ENCODE measurements around the gene FNTB. TPM values are rescaled to one million over a fixed set of nuclear protein-coding genes. Genes with fewer than 3 reads are reported as not detected.

The FNTB gene
- total RNA-seq, 5 donors from 2014 or later (not counting 1 experiment from before 2014, with no cell fraction given) = 9.6 to 14.2 (median 10.4) TPM

DNA sequence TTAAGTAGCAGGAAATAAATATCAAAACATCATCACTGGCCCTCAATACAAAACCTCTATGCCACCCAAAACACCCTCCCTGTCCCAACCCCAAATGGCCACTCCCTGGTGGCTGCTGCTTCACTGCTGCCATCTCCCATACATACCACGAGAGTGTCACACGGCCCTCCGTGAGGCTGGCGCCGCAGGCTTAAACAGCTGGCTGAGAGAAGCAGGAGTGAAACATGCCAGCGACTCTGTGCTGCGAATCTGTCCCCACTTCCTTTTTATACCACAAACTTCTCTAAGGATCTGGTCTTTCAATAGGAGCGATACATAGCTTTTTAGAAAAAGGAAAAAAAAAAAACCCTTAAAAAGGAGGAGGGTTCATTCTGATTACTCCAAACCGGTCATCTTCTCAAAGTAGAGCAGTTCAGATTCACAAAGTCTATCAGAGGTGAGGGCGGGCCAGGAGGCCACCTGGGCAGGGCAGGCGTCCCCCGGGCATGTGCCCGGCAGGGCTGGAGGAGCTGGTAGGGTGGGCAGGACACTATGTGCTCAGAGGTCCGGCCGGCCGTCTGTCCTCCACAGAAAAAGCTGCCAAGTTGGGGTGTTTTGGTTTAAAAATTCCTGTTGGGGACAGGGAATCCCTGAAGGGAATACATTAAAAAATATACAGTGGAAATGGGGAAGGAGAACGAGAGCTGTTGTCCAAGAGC, 89.1 kb downstream of the FNTB start:
- no peak overlapping the region for H3K4me3 ChIP-seq (ENCODE audit: control insufficient read depth in 1 of 2, extremely low read depth in 1 of 2, low read length in 1 of 2)
- H3K27ac Mint-ChIP-seq = no peak overlapping the region
- CTCF ChIA-PET = no interaction called here
- no peaks in the 10 kb centered on the region for H3K9me3 ChIP-seq
- H3K36me3 Mint-ChIP-seq = peaks cover 64% of the 10 kb centered on the region
- H3K36me3 ChIP-seq (ENCODE audit: control insufficient read depth in 2 of 2, extremely low read depth in 1 of 2, insufficient read depth in 1 of 2, low read length in 1 of 2) = peaks cover 14 to 79% of the 10 kb centered on the region in 2 donors
- DNase-seq (no peak), ATAC-seq (replicated peaks in 1 of 4) (no peak)
- no peak overlapping the region for H3K4me3 Mint-ChIP-seq
- POLR2A ChIA-PET = interaction anchor here in 1 of 2 donors (0.7 kb wide), 1 partner anchor 78 kb away, joined by 3 read pairs; no protein-coding TSS in a partner anchor
- H3K27ac ChIP-seq (ENCODE audit: low read length) = no peak overlapping the region
- peaks cover 11 to 13% of the 10 kb centered on the region in 2 experiments for H3K4me1 ChIP-seq (ENCODE audit: control insufficient read depth in 1 of 2, extremely low read depth in 1 of 2, insufficient read depth in 2 of 2, low read length in 2 of 2)
- no peaks in the 10 kb centered on the region for H3K27me3 Mint-ChIP-seq
- H3K27me3 ChIP-seq (replicated peaks in 1 of 2; ENCODE audit: control insufficient read depth in 2 of 2, extremely low read depth in 1 of 2, insufficient read depth in 2 of 2, low read length in 1 of 2) = no peaks in the 10 kb centered on the region
- H3K4me1 Mint-ChIP-seq = peaks cover 43 to 53% (median 46%) of the 10 kb centered on the region in 3 donors
- H3K9me3 Mint-ChIP-seq = no peaks in the 10 kb centered on the region
- 92% methylated on average over 13 of the region's 17 CpGs for WGBS (ENCODE audit: insufficient coverage)

DNA sequence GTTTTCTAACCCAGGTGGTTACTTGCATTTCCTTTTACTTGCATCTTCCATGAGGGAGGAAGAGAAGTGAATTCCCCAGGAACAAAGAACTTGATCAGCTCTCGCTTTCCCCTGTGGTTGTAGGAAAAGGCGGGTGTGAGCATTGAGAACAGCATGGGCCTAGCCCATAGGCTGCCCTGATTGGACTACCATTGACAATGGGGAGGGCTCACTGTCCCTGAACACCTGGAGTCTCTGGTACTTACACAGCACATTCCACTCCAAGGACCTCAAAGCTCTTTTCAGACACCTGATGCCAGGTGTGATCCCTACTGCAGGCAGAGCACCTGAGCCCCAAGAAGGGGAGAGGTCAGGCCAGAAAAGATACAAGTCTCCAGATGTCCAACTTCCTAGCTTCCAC, 90.6 kb downstream of the FNTB start:
- POLR2A ChIA-PET = no interaction called here
- CTCF ChIA-PET = no interaction called here
- Histone ChIP-seq H3K9me3 (no peaks in the 10 kb centered on the region), H3K4me3 (ENCODE audit: control insufficient read depth in 1 of 2, extremely low read depth in 1 of 2, low read length in 1 of 2) (no peak overlapping the region), H3K27me3 (replicated peaks in 1 of 2; ENCODE audit: control insufficient read depth in 2 of 2, extremely low read depth in 1 of 2, insufficient read depth in 2 of 2, low read length in 1 of 2) (no peaks in the 10 kb centered on the region), H3K36me3 (ENCODE audit: control insufficient read depth in 2 of 2, extremely low read depth in 1 of 2, insufficient read depth in 1 of 2, low read length in 1 of 2) (peaks cover 14 to 94% of the 10 kb centered on the region in 2 donors), H3K27ac (ENCODE audit: low read length) (no peak overlapping the region), H3K4me1 (ENCODE audit: control insufficient read depth in 1 of 2, extremely low read depth in 1 of 2, insufficient read depth in 2 of 2, low read length in 2 of 2) (peaks cover 14 to 27% of the 10 kb centered on the region in 2 experiments)
- Mint-ChIP-seq H3K36me3 (peaks cover 78% of the 10 kb centered on the region), H3K9me3 (no peaks in the 10 kb centered on the region), H3K4me1 (peaks cover 58 to 69% (median 62%) of the 10 kb centered on the region in 3 donors), H3K4me3 (no peak overlapping the region), H3K27me3 (no peaks in the 10 kb centered on the region), H3K27ac (no peak overlapping the region)
- DNase-seq (no peak), ATAC-seq (replicated peaks in 1 of 4) (no peak)
- no CpG with 5 or more reads among the region's 2 CpGs for WGBS (ENCODE audit: insufficient coverage)

DNA sequence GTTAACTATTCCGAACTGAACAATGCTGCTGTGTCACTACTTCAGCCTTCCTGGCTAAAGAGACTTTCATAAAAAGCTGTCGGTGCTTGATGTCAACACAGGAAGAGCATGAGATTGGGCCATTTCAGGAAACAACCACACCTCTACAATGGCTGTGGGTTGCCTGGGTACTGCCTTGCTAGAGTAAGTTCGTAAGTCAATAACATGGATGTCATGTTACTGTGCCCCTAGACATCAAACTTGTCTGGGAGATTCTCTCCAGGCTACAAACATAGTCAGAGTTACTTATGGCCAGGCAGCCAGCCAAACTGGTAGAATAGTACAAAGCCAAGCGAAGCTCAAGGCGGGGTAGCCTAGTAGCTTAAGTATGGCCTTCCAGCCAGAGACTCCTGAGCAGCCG, 92.5 kb downstream of the FNTB start:
- ChIA-PET CTCF (no interaction called here), POLR2A (interaction anchor here in 1 of 2 donors (0.5 to 0.8 kb wide), 3 partner anchors 14 to 27 kb away, joined by 3 to 5 read pairs (median 3); no protein-coding TSS in a partner anchor)
- Histone ChIP-seq H3K27ac (ENCODE audit: low read length) (no peak overlapping the region), H3K4me1 (ENCODE audit: control insufficient read depth in 1 of 2, extremely low read depth in 1 of 2, insufficient read depth in 2 of 2, low read length in 2 of 2) (peaks cover 14 to 32% of the 10 kb centered on the region in 2 experiments), H3K4me3 (ENCODE audit: control insufficient read depth in 1 of 2, extremely low read depth in 1 of 2, low read length in 1 of 2) (no peak overlapping the region), H3K36me3 (ENCODE audit: control insufficient read depth in 2 of 2, extremely low read depth in 1 of 2, insufficient read depth in 1 of 2, low read length in 1 of 2) (peaks cover 14 to 93% of the 10 kb centered on the region in 2 donors), H3K9me3 (no peaks in the 10 kb centered on the region), H3K27me3 (replicated peaks in 1 of 2; ENCODE audit: control insufficient read depth in 2 of 2, extremely low read depth in 1 of 2, insufficient read depth in 2 of 2, low read length in 1 of 2) (no peaks in the 10 kb centered on the region)
- peak; percentile 48 to 72 (median 70) for ATAC-seq (replicated peaks in 1 of 4)
- Mint-ChIP-seq H3K4me3 (peak overlapping the region in 1 of 3 donors; percentile 32), H3K27me3 (no peaks in the 10 kb centered on the region), H3K27ac (peak overlapping the region; percentile 83 to 84), H3K36me3 (peaks cover 77% of the 10 kb centered on the region), H3K9me3 (no peaks in the 10 kb centered on the region), H3K4me1 (peaks cover 72 to 80% (median 74%) of the 10 kb centered on the region in 3 donors)
- DNase-seq = no peak
- WGBS (ENCODE audit: insufficient coverage) = 56% methylated on average over 3 of the region's 6 CpGs

DNA sequence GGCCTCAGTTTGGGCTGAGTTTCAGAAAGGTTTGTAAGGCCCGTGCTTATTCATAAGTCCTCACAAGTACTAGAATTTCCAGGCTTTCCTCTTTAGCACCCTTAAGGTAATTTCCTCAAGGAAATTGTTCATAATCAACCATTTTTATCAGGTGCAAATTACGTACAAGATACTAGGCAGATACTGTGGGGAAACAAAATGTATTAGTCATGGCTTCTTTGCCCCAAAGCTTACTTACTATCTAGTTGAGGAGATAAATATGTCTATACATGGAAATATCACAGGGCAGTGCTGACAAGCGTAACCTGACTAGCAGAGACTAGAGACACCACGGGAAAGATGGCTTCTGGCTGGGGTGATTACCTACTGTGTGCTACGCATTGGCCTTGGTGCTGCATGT, 93.1 kb downstream of the FNTB start:
- Mint-ChIP-seq H3K4me3 (peak overlapping the region in 1 of 3 donors; percentile 32), H3K4me1 (peaks cover 72 to 80% (median 73%) of the 10 kb centered on the region in 3 donors), H3K9me3 (no peaks in the 10 kb centered on the region), H3K27me3 (no peaks in the 10 kb centered on the region), H3K27ac (peak overlapping the region; percentile 83 to 84), H3K36me3 (peaks cover 75% of the 10 kb centered on the region)
- CTCF ChIA-PET = no interaction called here
- H3K4me3 ChIP-seq (ENCODE audit: control insufficient read depth in 1 of 2, extremely low read depth in 1 of 2, low read length in 1 of 2) = no peak overlapping the region
- WGBS (ENCODE audit: insufficient coverage) = 100% methylated on average over 3 of the region's 5 CpGs
- peaks cover 14 to 29% of the 10 kb centered on the region in 2 experiments for H3K4me1 ChIP-seq (ENCODE audit: control insufficient read depth in 1 of 2, extremely low read depth in 1 of 2, insufficient read depth in 2 of 2, low read length in 2 of 2)
- POLR2A ChIA-PET = interaction anchor here in 1 of 2 donors (0.7 kb wide), 1 partner anchor 19 kb away, joined by 3 read pairs; no protein-coding TSS in a partner anchor
- no peak overlapping the region for H3K27ac ChIP-seq (ENCODE audit: low read length)
- no peaks in the 10 kb centered on the region for H3K27me3 ChIP-seq (replicated peaks in 1 of 2; ENCODE audit: control insufficient read depth in 2 of 2, extremely low read depth in 1 of 2, insufficient read depth in 2 of 2, low read length in 1 of 2)
- no peak for ATAC-seq (replicated peaks in 1 of 4)
- no peaks in the 10 kb centered on the region for H3K9me3 ChIP-seq
- no peak for DNase-seq
- peaks cover 14 to 93% of the 10 kb centered on the region in 2 donors for H3K36me3 ChIP-seq (ENCODE audit: control insufficient read depth in 2 of 2, extremely low read depth in 1 of 2, insufficient read depth in 1 of 2, low read length in 1 of 2)

DNA sequence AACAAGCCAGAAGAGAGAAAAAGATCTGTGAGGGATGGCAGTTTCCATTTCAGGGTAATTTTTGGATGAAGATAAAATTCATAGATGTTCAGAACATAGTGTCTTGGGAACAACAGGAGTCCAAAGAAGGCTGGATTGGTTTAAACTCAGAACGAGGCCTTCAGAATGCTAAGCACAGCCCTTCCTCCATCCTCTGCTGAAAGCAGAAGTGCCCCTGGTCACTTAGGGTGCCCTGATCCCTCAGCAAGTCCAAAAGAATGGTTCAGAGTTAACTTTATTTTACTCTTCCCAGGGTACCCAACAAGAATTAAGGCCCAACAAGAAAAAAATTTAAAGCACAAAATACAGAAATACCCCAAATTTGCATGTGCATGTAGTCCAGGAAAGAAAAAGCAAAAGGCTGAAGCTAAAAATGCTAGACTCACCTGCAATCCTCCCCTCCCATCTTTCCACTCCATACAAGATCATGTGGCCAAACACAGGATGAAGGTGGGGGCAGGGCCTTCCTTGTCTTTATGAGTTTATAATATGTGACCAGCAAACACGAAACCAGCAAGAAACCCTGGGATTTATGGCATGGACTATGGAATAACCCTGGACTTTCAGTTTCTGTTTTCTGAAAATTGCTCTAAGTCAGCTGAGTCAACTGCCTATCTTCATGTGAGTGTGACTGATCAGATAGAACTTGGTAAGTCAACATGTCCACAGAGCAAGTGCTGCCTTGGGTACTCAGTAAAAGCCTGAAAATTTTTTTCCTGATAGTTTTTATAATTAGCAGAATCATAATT, 94.5 kb downstream of the FNTB start:
- H3K36me3 ChIP-seq (ENCODE audit: control insufficient read depth in 2 of 2, extremely low read depth in 1 of 2, insufficient read depth in 1 of 2, low read length in 1 of 2) = peaks cover 8 to 90% of the 10 kb centered on the region in 2 donors
- ATAC-seq (replicated peaks in 1 of 4) = no peak
- H3K27ac Mint-ChIP-seq = peak overlapping the region; percentile 28 to 66
- H3K4me3 Mint-ChIP-seq = peak overlapping the region in 1 of 3 donors; percentile 1
- H3K9me3 ChIP-seq = no peaks in the 10 kb centered on the region
- no peak for DNase-seq
- peaks cover 73 to 80% (median 74%) of the 10 kb centered on the region in 3 donors for H3K4me1 Mint-ChIP-seq
- WGBS (ENCODE audit: insufficient coverage) = 100% methylated on average over 1 of the region's 2 CpGs
- H3K9me3 Mint-ChIP-seq = peaks cover 0 to 2% (median 0%) of the 10 kb centered on the region in 3 donors
- ChIA-PET CTCF (interaction anchor here in 1 of 2 donors (0.8 kb wide), 1 partner anchor 17 kb away, joined by 3 read pairs; no protein-coding TSS in a partner anchor), POLR2A (interaction anchor here in 1 of 2 donors (0.6 kb wide), 1 partner anchor 42 kb away, joined by 6 read pairs; no protein-coding TSS in a partner anchor)
- H3K4me1 ChIP-seq (ENCODE audit: control insufficient read depth in 1 of 2, extremely low read depth in 1 of 2, insufficient read depth in 2 of 2, low read length in 2 of 2) = peaks cover 14 to 28% of the 10 kb centered on the region in 2 experiments
- H3K36me3 Mint-ChIP-seq = peaks cover 76% of the 10 kb centered on the region
- no peaks in the 10 kb centered on the region for H3K27me3 ChIP-seq (replicated peaks in 1 of 2; ENCODE audit: control insufficient read depth in 2 of 2, extremely low read depth in 1 of 2, insufficient read depth in 2 of 2, low read length in 1 of 2)
- no peaks in the 10 kb centered on the region for H3K27me3 Mint-ChIP-seq
- H3K27ac ChIP-seq (ENCODE audit: low read length) = no peak overlapping the region
- H3K4me3 ChIP-seq (ENCODE audit: control insufficient read depth in 1 of 2, extremely low read depth in 1 of 2, low read length in 1 of 2) = no peak overlapping the region

DNA sequence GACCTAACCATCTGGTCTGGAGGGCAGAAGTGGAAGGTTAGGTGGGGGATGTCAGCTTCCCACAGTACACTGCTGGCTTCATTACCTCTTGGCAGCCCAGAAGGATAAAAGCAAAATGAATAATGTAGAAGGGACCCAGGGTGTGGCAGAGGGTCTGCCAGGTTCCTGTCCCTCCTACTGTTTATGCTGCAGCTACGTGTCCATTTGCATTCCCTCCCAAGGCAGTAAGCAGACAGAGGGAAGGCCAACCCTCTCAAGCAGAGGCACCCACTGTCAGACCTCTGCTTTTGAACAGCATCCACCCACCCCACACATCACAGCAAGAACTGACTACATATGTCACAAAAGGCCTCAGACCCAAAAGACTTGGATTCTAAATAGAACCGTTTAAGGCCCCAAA, 96.2 kb downstream of the FNTB start:
- POLR2A ChIA-PET = interaction anchor here in 1 of 2 donors (1.0 to 1.7 kb wide), 2 partner anchors 9 to 15 kb away, joined by 4 to 5 read pairs; no protein-coding TSS in a partner anchor
- H3K4me3 ChIP-seq (ENCODE audit: control insufficient read depth in 1 of 2, extremely low read depth in 1 of 2, low read length in 1 of 2) = no peak overlapping the region
- peaks cover 14 to 35% of the 10 kb centered on the region in 2 experiments for H3K4me1 ChIP-seq (ENCODE audit: control insufficient read depth in 1 of 2, extremely low read depth in 1 of 2, insufficient read depth in 2 of 2, low read length in 2 of 2)
- DNase-seq (no peak), ATAC-seq (replicated peaks in 1 of 4) (no peak)
- H3K27me3 Mint-ChIP-seq = no peaks in the 10 kb centered on the region
- H3K36me3 Mint-ChIP-seq = peaks cover 82% of the 10 kb centered on the region
- WGBS (ENCODE audit: insufficient coverage) = 100% methylated on average over 1 of the region's 2 CpGs
- no peaks in the 10 kb centered on the region for H3K27me3 ChIP-seq (replicated peaks in 1 of 2; ENCODE audit: control insufficient read depth in 2 of 2, extremely low read depth in 1 of 2, insufficient read depth in 2 of 2, low read length in 1 of 2)
- H3K4me3 Mint-ChIP-seq = no peak overlapping the region
- CTCF ChIA-PET = interaction anchor here (0.7 to 0.8 kb wide), 2 partner anchors 15 to 268 kb away, joined by 3 to 4 read pairs; no protein-coding TSS in a partner anchor
- peaks cover 4 to 88% of the 10 kb centered on the region in 2 donors for H3K36me3 ChIP-seq (ENCODE audit: control insufficient read depth in 2 of 2, extremely low read depth in 1 of 2, insufficient read depth in 1 of 2, low read length in 1 of 2)
- H3K27ac ChIP-seq (ENCODE audit: low read length) = no peak overlapping the region
- H3K9me3 Mint-ChIP-seq = peaks cover 0 to 9% (median 4%) of the 10 kb centered on the region in 3 donors
- H3K9me3 ChIP-seq = no peaks in the 10 kb centered on the region
- peaks cover 78 to 87% (median 86%) of the 10 kb centered on the region in 3 donors for H3K4me1 Mint-ChIP-seq
- peak overlapping the region in 1 of 2 donors; percentile 44 for H3K27ac Mint-ChIP-seq

All from T-cell (primary cell).